Dermis blood vessel endothelial cell (primary cell): Measurements from ENCODE around the gene NANOS3. TPM values are rescaled to one million over a fixed set of nuclear protein-coding genes. Genes with fewer than 3 reads are reported as not detected.
A peak's percentile ranks its signal among the peaks of the same experiment; 100 is the strongest.

Experiments used
- DNase-seq: peaks from one replicate; pipeline ENCODE4 v3.0.0; 2010
- total RNA-seq: library from RNA; depleted of rRNA; stranded (reverse); fragments of >200 nt; gene quantifications from 2 replicates; pipeline ENCODE4 v1.2.3, GENCODE V29; 2014

The NANOS3 gene
- total RNA-seq: not detected in 2 replicates

DNA sequence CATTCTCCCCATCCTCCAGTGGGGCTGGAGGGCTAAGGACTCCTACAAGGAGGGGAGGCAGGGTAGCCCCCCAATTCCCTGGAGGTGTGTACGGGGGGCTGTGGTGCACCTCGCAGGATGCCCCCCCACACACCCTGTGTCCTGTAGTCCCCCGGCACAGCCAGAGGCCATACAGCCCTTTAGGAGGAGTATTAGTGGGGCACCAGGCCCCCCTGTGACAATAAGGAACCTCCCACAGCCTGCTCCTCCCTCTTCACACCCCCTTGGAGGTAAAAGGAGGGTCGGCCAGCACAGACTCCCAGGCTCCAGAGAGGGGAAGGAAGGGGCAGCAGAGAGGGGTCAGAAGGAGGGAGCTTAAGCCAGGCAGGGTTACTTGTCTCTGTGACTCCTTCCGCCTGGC lies at the start of gene NANOS3:
Gene NANOS3, plus strand, starts transcription at position 301 of the 400 bp plus-strand sequence. CDS start 115 bp downstream, outside the sequence.
- DNase-seq: no peak

DNA sequence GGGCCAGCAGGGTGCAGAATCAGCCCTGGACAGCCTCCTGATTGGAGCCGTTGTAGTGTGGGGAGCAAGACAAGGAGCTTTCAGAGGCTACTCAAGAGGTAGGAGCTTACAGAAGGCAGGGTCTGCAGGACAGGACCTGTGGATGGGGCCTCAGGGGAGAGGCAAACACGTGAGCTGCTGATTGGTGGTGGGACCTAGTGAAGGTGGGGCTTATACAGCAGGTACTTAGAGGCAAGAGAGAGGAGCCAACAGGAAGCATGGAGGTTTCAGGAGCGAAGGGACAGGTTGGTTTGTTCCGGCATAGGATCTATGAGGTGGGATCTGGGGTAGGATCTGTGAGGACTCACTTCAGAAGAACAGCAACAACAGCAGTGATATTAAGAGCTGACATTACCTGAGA lies 49.3 kb upstream of the NANOS3 start:
- no peak for DNase-seq

DNA sequence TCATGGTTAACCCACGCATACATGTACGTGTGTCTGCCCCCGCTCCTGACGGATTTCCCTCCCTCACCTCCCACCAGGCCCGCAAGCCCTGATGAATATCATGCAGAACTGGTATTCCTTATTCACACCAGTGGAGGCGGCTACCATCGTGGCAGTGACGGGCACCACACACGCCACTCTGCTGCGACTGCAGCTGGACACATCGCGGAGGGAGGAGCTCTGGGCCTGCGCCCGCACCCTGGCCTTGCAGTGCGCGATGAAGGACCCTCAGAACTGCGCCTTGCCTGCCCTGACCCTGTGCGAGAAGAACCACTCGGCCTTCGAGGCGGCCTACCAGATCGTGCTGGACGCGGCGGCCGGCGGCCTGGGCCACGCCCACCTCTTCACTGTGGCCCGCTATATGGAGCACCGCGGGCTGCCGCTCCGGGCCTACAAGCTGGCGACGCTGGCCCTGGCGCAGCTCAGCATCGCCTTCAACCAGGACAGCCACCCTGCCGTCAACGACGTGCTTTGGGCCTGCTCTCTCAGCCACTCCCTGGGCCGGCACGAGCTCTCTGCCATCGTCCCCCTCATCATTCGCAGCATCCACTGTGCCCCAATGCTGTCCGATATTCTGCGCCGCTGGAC lies 46.7 kb upstream of the NANOS3 start:
- DNase-seq: no peak

DNA sequence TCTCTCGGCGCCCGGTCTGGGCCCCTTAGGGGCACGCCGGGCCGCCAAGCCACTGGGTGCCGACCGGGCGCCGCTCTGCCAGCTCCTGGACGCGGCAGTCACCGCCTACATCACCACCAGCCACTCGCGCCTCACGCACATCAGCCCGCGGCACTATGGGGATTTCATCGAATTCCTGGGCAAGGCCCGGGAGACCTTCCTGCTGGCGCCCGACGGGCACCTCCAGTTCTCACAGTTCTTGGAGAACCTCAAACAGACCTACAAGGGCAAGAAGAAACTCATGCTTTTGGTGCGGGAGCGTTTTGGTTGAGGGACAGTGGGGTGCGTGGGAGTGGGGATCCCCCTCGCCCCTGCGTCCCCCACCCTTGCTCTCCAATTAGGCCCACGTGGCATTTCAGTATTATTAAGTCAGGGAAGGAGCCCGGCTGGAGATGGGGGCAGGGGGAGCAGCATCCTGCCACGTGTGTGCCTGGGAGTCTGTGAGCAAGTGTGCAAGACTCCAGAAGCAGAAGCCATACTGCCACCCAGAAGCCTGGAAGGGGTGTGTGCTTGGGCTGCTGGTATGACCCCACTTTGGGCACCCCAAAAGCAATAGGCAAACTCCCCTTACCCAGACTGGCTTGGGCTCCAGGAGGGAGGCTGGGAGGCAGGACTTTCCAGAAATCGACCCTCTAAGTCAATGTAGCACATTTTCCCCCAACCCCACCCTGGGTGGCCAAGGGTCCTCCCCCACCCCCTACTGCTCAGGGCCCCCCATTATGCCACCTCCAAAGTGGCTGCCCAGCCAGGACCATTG lies 46.0 kb upstream of the NANOS3 start:
- peak; percentile 36 for DNase-seq

DNA sequence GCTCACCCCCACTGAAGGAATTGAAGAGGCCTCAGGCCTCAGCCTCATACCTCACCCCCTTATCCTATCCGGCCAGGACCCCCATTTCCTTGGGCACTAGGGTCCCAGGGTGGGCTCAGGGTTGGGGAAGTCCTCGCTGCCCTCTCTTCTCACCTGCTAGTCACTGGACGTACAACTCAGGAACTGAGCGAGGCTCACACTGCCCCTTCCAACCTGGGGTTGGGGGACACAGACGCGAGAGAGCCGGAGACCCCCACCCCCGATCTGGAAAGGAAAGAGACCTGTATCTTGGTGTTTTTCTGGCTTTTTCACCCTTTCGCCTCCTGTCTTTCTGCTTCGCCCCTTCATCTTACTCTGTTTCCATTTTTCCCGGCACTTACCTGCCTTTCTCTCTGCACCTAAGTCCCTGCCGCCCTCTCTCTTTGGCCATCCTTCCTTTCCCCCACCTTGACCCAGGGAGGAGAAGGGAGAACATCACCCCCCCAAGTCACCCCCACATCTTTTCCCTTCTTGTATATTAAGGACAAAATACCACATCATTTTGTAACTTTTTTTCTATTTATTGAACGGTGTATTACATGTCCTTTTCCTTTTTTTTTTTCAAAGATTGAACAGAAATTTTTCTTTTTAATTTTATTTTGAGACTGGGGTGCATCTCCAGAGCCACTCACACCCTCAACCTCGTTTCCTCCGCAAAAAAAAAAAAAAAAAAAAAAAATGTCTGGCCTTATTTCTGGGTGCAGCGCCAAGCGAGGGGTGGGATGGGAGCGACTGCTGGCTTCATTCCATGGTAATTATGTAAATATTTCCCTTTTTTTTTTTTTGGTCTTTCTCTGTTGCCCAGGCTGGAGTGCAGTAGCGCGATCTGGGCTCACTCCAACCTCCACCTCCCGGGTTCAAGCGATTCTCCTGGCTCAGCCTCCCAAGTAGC lies 45.1 kb upstream of the NANOS3 start:
- DNase-seq: no peak

DNA sequence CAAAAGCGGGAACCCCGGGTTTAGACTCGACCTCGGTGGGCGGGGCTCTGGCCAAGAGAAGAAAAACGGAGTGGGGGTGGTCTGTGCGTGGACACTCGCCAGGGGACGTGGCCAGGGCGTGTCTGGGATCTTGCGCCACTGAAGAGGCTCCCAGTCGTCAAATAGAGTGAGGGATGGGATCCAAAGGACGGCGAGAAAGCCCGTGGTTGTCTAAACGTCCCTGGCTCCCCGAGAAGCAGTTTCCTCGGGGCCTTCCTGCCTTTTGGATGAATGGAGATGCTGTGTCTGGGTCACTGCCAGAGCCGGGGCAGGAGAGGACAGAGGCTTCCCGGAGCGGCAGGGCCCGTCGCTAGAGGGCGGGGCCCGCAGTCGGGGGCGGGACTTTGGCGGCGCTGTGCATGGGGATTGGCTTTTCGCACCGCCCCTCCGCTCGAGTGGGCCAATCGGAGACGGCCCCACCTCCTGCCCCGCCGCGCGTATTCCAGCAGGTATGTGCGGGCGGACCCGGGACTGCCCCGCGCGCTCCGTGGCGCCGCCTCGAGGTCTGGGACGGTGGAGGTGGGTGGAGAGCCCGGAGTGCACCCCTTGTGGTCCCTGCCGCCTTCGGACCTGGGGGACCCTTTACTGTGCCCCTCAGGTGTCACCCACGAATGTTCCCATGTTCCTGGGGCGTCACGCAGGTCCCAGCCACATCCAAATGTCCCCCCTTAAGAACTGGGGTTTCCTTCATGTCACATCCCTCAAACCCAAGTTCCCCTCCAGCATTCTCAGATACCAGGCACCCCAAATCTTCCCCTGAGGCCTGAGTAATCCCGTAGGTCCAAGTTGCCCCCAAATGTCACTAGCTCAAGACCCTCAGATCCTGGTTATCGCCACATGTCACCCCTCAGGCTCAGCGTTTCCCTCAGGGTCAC lies 43.3 kb upstream of the NANOS3 start:
- DNase-seq: peak; percentile 93

DNA sequence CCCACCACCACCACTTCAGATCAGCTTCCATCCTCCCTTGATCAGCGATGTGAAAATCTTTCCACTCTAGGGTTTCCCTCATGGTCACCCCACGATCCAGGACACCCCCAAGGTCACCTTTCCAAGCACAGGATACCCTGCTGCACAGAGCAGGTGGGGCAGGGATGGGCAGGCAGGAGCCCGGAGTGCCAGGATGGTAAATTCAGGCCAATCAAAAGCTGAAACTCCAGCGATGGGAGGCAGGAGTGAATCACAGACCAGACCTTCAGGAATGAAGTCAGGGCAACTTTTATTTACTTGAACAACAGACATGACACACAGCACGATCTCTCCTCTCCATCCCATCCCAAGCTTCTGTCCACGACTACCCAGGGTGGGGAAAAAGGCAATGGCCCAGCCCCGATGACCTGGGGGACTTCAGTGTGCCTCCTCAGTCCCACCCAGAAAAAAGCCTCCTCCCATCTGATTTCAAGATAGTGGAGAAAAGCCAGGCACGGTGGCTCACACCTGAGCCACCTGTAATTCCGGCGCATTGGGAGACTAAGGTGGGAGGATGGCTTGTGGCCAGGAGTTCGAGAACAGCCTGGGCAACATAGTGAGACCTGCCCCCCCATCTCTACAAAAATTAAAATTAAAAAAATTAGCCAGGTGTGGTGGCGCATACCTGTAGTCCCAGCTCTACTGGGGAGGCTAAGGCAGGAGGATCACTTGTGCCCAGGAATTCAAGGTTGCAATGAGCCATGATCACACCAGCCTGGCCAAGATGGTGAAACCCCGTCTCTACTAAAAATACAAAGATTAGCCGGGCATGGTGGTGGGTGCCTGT lies 42.5 kb upstream of the NANOS3 start:
- peak; percentile 43 for DNase-seq

DNA sequence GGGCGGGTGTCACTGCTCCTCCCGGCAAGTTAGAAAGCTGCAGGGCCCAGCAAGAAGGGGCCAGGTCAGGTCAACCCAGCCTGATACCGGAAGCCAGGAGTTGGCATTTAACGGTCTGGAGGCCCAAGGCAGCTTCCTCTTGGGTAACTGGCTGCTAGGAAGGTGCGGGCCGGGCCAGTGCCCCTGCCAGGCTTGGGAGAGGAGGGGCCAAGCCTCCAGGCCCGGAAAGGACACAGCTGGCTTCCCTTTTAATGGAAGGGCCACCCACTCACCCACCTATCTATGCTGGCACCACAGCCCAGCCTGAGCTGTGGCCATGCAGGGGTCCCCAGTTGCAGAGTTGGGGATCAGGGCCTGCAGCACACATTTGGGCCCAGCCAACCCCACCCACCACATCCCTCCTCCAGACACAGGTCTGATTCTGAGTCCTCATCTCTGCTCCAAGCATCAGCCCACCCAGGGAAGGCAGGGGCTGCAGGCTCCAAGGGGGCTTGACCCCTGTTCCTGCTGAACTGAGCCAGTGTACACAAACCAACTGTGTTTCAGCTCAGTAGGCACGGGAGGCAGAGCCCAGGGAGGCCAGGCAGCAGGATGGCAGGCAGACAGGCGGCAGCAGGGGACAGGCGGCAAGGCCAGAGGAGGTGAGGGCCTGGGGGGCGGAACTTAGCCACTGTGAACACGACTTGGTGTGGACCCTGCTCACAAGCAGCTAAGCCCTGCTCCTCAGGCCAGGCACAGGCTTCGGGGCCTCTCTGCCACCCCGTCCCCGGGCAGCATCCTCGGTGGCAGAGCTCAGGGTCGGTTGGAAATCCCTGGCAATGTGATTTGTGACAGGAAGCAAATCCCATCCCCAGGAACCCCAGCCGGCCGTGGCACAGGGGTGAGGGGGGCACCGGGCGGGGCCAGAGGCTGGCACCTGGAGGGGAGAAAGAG lies 40.9 kb upstream of the NANOS3 start:
- peak; percentile 47 for DNase-seq

DNA sequence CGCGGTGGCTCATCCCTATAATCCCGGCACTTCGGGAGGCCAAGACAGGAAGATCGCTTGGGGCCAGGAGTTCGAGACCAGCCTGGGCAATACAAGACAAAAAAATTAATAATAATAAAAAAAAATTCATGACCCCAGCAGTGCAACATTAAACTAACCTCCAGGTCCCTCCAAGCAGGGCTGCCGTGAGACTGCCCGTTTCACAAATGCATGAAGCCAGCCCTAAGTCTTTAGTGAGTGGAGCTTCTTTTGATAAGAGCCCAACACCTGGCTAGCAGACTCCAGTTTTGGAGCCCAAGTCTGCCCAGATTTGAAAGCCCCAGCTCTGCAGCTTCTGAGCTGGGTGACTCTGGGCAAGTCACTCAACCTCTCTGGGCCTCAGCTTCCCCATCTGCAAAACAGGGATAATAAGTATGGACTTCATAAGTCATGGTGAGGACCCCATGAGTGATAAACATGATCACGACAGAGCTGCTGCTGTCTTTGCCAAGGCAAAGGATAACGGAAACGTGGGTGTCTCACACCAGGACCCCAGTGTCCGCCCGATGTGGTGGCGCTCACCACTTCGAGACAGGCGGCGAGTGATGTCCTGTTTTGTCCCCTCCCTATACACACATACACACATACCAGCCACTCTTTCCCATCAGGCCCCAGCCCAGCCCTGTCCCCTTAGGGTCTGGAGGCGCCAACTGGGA lies 38.4 kb upstream of the NANOS3 start:
- no peak for DNase-seq

DNA sequence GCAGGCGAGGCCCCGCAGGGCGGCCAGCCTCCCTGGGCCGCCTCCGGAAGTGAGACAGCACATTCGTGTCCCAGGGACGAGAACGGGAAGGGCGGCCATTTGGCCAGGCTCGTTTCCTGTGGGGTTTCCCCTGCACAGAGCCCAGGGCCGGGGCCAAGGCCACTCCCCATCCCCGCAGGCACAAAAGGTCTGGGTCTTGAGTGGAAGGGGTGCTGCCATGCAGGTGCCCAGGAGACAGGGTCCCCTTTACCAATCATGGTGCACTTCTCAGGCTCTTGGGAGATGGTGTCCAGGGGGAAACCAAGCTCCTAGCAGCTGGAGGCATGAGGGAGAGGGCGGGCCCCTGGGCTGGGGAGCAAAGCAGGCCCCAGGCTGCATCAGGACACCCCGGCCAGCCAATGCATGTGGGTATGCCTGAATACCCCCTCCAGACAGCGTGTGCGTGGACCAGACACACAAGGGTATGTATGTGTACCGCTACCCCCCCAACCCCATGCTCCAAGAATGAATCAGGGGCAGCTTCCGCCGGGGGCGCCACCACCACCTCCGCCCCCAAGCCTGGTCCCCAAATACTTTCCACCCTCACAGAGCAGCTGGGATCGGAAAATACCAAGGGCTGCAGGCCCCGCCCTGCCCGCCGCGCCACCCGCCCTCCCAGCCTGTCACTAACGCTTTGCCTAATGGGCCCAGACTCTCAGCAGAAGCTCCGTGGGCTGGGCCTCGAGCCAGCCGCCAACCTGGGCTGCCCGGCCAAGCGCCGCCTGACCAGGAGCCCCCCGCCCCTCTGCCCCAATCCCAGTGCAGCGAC lies 37.6 kb upstream of the NANOS3 start:
- peak; percentile 89 for DNase-seq

DNA sequence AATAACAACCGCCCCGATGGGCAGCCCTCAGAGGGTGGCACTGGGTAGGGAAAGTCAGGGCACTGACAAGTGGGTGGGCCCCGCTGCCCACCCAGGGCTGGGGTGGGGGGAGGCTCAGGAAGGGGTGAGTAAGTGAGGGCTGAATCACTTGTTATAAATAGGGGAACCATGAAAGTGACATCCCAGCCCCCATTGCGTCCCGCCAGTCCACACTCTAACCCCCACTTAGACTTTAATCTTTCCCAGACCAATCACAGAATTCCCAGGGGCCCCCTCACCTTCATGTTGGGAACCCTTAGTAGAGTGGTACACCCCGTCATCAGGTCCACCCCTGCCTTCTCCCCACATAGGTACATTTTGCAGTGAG lies 37.0 kb upstream of the NANOS3 start:
- DNase-seq: no peak

DNA sequence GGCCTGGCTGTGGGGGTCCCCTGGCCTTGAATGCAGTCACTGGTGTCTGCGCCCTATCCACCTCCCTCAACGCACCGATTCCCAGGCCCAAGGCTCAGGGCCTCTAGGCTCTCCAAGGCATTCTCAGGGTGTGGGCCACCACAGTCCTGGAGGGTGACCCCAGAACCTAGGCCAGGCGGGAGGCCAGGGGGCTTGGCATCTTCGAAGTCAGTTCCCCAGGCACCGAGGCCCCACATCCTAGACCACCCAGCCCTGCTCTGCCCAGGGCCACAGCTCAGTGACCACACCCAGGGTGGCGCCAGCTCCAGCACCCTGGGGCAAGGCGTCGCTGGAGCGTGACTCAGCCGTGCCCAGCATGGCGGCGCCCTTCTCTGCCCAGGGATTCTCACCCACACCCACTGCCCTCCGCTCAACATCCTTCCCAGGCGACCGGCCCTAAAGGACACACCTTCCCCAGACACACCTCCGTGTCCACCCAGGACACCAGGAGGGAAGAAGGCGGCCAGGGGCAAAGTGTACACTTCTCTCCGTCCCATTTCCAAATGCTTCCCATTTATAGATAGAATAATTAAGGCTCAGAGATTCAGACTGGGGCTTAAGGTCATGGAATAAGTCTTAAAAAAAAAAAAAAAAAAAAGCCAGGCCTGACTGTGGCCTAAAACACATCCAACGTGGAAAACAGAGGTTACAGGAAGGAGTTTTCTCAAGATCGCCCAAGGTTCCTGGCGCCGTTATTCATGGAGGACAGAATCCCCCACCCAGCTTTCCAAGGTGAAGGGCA lies 36.4 kb upstream of the NANOS3 start:
- peak; percentile 49 for DNase-seq

DNA sequence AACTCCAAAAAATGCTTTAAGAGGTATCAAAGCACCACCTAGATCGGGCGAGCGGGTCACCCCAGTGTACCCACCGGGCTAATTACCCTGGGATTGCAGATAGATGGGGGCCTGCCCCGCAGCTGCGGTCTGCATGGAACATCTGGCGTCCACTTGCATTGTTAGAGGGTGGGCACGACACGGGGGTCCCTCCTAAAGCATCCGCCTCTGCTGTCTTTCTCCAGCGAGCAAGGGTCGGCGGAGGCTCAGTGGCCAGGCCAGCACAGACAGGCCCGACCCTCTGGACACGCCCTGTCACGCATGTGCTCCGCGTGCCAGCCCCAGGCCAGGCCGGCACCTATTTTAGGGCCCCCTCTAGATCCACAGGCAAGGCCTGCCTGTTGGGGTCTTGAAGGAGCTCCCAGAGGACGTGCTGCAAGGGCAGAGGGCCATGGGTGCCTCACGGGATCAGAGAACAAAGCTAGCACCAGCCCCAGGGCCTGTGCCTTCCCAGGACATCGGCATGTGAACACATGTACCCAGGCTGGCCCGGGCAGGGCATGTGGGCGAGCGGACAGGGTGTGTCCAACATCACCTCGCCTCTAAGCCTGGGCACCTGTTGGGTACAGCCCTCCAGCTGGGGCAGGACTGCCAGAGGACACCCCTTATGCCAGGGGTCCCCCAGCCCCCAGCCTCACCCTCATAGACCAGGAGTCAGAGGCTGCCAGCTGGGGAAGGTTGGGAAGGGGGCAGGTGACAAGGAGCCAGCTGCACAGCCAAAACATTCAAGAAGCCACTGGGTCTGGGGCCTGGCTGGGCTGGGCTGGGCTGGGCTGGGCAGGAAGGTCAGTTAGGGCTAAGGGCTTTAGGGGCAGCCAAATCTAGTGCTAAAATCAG lies 35.6 kb upstream of the NANOS3 start:
- DNase-seq: peak; percentile 47

DNA sequence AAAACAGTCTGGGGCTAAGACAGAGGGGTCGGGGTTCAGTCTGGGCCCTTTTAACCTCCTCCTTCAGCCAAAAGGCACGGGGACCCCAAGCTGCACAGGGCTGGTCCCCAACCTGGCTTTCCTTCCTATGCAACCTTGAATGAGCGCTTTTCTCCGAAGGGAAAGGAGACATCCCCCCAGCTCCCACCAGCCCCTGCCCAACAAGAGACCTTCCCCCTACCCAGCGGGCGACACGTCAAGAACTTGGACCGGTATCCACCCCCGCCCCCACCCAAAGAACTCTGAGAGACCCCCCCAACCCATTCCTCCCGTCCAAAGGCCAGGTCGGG lies 35.0 kb upstream of the NANOS3 start:
- DNase-seq: no peak

DNA sequence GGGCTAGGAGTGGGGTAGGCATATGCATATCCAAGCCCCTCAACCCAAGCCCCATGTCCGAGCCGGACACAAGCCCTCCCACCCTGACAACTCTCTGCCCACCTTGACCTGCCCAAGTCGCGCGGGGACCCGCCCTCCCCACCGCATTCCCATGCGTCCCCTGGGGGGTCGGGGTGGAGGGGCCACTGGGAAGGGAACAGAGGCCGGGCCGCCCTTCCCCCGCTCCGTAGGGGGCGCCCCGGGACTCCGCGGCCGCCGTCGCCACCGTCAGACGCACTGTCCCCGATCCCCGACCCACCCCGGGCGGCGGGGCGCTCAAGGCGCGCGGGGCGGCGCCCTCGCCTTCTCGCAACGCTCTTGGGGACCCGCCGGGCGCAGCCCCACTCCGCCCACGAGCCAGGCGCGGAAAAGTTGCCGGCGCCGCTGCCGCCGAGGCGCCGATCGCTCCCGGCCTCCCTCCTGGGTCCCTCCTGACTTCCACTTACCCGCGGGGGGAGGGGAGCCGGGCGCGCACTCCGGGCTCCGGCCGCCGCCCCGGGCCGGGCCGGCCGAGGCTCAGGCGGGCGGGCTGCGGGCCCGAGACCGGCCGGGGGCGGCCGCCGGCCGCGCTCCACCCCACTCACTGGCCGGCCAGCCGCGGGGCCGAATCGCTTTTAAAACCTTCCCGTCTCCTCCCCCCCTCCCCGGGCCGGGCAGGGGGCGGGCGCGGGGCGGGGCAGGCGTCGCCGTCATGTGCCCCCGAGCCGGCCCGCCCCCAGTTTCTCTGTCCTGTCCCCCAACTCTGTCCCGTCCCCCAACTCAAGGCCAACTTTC lies 34.4 kb upstream of the NANOS3 start:
- peak; percentile 83 for DNase-seq
